ENCODE results near the gene OS9. TPM values are rescaled to one million over a fixed set of nuclear protein-coding genes. Genes with fewer than 3 reads are reported as not detected.

OS9 gene
- total RNA-seq, 1 experiment from 2014 or later = 186 TPM

GRCh38 chr12:57679697-57680096 lies 14.2 kb upstream of the OS9 start:
- Histone ChIP-seq H3K9me3 (ENCODE audit: control insufficient read depth, insufficient read depth, low read depth, low read length) (no peaks in the 10 kb centered on the region), H3K4me3 (ENCODE audit: low read depth in 2 of 2, low read length in 2 of 2) (no peak overlapping the region), H3K36me3 (ENCODE audit: control insufficient read depth, insufficient read depth, low read length) (no peaks in the 10 kb centered on the region), H3K27me3 (ENCODE audit: control insufficient read depth, insufficient read depth, low read length) (no peaks in the 10 kb centered on the region; the same call in 1 of the 2 replicates), H3K27ac (ENCODE audit: low read length) (no peak overlapping the region), H3K4me1 (ENCODE audit: control insufficient read depth, insufficient read depth, low read length) (no peaks in the 10 kb centered on the region)
- CTCF ChIA-PET = no interaction called here
- TF ChIP-seq SIN3A (IDR thresholded peaks at IDR 0.05; ENCODE audit: borderline replicate concordance, insufficient read depth, low read depth, low read length) = no peak
- no peak for TF ChIP-seq CTCF (IDR thresholded peaks at IDR 0.05)
- TF ChIP-seq REST (IDR thresholded peaks at IDR 0.05; ENCODE audit: insufficient read depth in 1 of 2, low read depth in 2 of 2, low read length in 1 of 2) = no peak
- TF ChIP-seq POLR2AphosphoS5 (IDR thresholded peaks at IDR 0.05; ENCODE audit: low read depth, low read length) = no peak
- TF ChIP-seq TCF7L2 (IDR thresholded peaks at IDR 0.05; ENCODE audit: low read depth, low read length) = no peak
- no peak for ATAC-seq
- intact Hi-C loops (cut with micrococcal nuclease; ENCODE audit: unreplicated experiment) = no loop called here
- no TSS peak for BruUV-seq (replicated peaks)
- no peak for DNase-seq (ENCODE audit: low read depth, low spot score)
- POLR2A ChIA-PET = no interaction called here
- in situ Hi-C loops (cut with HindIII; ENCODE audit: low pct_unique_long_range_greater_than_20kb, low sequenced_read_pairs) = no loop called here

- H3K27me3 ChIP-seq (ENCODE audit: control insufficient read depth, insufficient read depth, low read length) = peaks cover 3% of the 10 kb centered on the region; the same call in 1 of the 2 replicates
Measured at GRCh38 chr12:57687862-57688261, 6.1 kb upstream of the OS9 start.

More at GRCh38 chr12:57687862-57688261, 6.1 kb upstream of the OS9 start:
- TF ChIP-seq TCF7L2 (IDR thresholded peaks at IDR 0.05; ENCODE audit: low read depth, low read length) = no peak
- TF ChIP-seq SIN3A (IDR thresholded peaks at IDR 0.05; ENCODE audit: borderline replicate concordance, insufficient read depth, low read depth, low read length) = no peak
- TF ChIP-seq CTCF (IDR thresholded peaks at IDR 0.05) = no peak
- TF ChIP-seq REST (IDR thresholded peaks at IDR 0.05; ENCODE audit: insufficient read depth in 1 of 2, low read depth in 2 of 2, low read length in 1 of 2) = no peak
- no peak for TF ChIP-seq POLR2AphosphoS5 (IDR thresholded peaks at IDR 0.05; ENCODE audit: low read depth, low read length)
- BruUV-seq (replicated peaks) = no TSS peak
- ATAC-seq (no peak), DNase-seq (ENCODE audit: low read depth, low spot score) (no peak)
- H3K9me3 ChIP-seq (ENCODE audit: control insufficient read depth, insufficient read depth, low read depth, low read length) = no peaks in the 10 kb centered on the region
- intact Hi-C loops (cut with micrococcal nuclease; ENCODE audit: unreplicated experiment) (no loop called here), in situ Hi-C loops (cut with HindIII; ENCODE audit: low pct_unique_long_range_greater_than_20kb, low sequenced_read_pairs) (no loop called here)
- no peaks in the 10 kb centered on the region for H3K36me3 ChIP-seq (ENCODE audit: control insufficient read depth, insufficient read depth, low read length)
- POLR2A ChIA-PET = no interaction called here
- H3K27ac ChIP-seq (ENCODE audit: low read length) = no peak overlapping the region
- CTCF ChIA-PET = no interaction called here
- no peak overlapping the region for H3K4me3 ChIP-seq (ENCODE audit: low read depth in 2 of 2, low read length in 2 of 2)
- H3K4me1 ChIP-seq (ENCODE audit: control insufficient read depth, insufficient read depth, low read length) = no peaks in the 10 kb centered on the region
